Mammary epithelial cell (primary cell): ENCODE results near the gene ELL2.

Source experiments
- CTCF ChIP-seq, 2 donors: IDR thresholded peaks in 1 of 2; conservative IDR thresholded peaks in 1 of 2; 2 replicates each; pipeline ENCODE4 v1.5.1; 2011 to 2012; ENCODE audit warnings: inconsistent platforms in 2 of 2, low read length in 2 of 2, mild to moderate bottlenecking in 2 of 2, control low read depth in 1 of 2, low read depth in 1 of 2; ENCODE audit not compliant: insufficient read depth in 1 of 2; ENCODE audit errors: extremely low read depth in 1 of 2
- EZH2 ChIP-seq: IDR thresholded peaks from 2 replicates; pipeline ENCODE4 v1.6.1; 2012; ENCODE audit warnings: low read length, inconsistent platforms, borderline replicate concordance

GRCh38 chr5:95907067-95907705 is 54.5 kb downstream of the ELL2 start:
- TF ChIP-seq CTCF (conservative IDR thresholded peaks at IDR 0.05 in 1 of 2, IDR thresholded peaks at IDR 0.05 in 1 of 2; ENCODE audit: extremely low read depth in 1 of 2, insufficient read depth in 1 of 2, low read depth in 1 of 2, low read length in 2 of 2) (no peak), EZH2 (no peak)
